HG03521 (cell line): ENCODE measurements around the gene FOS.
"Not testable (repeated sequence)": the region's sequence is repeated elsewhere in the genome, so short reads cannot be mapped to it uniquely, and the experiment has no call there.

Source experiments
- ATAC-seq: cut with Tn5 transposase; IDR thresholded peaks from one replicate; pipeline ENCODE4 v1.9.1; 2021; ENCODE audit warnings: mild to moderate bottlenecking, moderate library complexity; ENCODE audit not compliant: unreplicated experiment

Gene FOS

GRCh38 chr14:75278422-75279152, at the start of gene FOS:
Gene FOS (plus strand): TSS chr14:75278828. CDS start chr14:75278983, 155 bp downstream.
- peak; percentile 70 for ATAC-seq

- ATAC-seq: no peak
Measured at GRCh38 chr14:75229661-75230139, 48.9 kb upstream of the FOS start.

GRCh38 chr14:75230140-75230792, 48.4 kb upstream of the FOS start:
- ATAC-seq: no peak

GRCh38 chr14:75231320-75231719, 47.3 kb upstream of the FOS start:
- ATAC-seq: peak; percentile 60

GRCh38 chr14:75232191-75232590, 46.4 kb upstream of the FOS start:
- ATAC-seq: no peak

- no peak for ATAC-seq
Measured at GRCh38 chr14:75232597-75232996, 46.0 kb upstream of the FOS start.

- no peak for ATAC-seq
Measured at GRCh38 chr14:75234173-75235115, 44.2 kb upstream of the FOS start.

- ATAC-seq: not testable (repeated sequence)
Measured at GRCh38 chr14:75235198-75235597, 43.4 kb upstream of the FOS start.

GRCh38 chr14:75236467-75236866, 42.2 kb upstream of the FOS start:
- ATAC-seq: no peak

GRCh38 chr14:75236901-75237419, 41.7 kb upstream of the FOS start:
- no peak for ATAC-seq

GRCh38 chr14:75238756-75239455, 39.7 kb upstream of the FOS start:
- no peak for ATAC-seq

GRCh38 chr14:75240781-75241180, 37.8 kb upstream of the FOS start:
- ATAC-seq: no peak

GRCh38 chr14:75242546-75243273, 35.9 kb upstream of the FOS start:
- no peak for ATAC-seq

- ATAC-seq: no peak
Measured at GRCh38 chr14:75244121-75244520, 34.5 kb upstream of the FOS start.

GRCh38 chr14:75246546-75247285, 31.9 kb upstream of the FOS start:
- no peak for ATAC-seq

GRCh38 chr14:75247286-75247922, 31.2 kb upstream of the FOS start:
- no peak for ATAC-seq

- ATAC-seq: no peak
Measured at GRCh38 chr14:75247939-75248338, 30.7 kb upstream of the FOS start.

- peak; percentile 71 for ATAC-seq
Measured at GRCh38 chr14:75249251-75249957, 29.2 kb upstream of the FOS start.
